Activated CD8-positive, alpha-beta memory T cell treated with anti-CD3 and anti-CD28 coated beads, Interleukin-2, amount 50 U/mL, for 24 hours (primary cell): ENCODE data around the gene PSPH.
A peak's percentile ranks its signal among the peaks of the same experiment; 100 is the strongest.
"Not testable (repeated sequence)": the region's sequence is repeated elsewhere in the genome, so short reads cannot be mapped to it uniquely, and the experiment has no call there.

Experiments
- DNase-seq: peaks from one replicate; pipeline ENCODE4 v3.0.0-alpha.2; 2020; ENCODE audit errors: extremely low read depth

Gene PSPH

DNA sequence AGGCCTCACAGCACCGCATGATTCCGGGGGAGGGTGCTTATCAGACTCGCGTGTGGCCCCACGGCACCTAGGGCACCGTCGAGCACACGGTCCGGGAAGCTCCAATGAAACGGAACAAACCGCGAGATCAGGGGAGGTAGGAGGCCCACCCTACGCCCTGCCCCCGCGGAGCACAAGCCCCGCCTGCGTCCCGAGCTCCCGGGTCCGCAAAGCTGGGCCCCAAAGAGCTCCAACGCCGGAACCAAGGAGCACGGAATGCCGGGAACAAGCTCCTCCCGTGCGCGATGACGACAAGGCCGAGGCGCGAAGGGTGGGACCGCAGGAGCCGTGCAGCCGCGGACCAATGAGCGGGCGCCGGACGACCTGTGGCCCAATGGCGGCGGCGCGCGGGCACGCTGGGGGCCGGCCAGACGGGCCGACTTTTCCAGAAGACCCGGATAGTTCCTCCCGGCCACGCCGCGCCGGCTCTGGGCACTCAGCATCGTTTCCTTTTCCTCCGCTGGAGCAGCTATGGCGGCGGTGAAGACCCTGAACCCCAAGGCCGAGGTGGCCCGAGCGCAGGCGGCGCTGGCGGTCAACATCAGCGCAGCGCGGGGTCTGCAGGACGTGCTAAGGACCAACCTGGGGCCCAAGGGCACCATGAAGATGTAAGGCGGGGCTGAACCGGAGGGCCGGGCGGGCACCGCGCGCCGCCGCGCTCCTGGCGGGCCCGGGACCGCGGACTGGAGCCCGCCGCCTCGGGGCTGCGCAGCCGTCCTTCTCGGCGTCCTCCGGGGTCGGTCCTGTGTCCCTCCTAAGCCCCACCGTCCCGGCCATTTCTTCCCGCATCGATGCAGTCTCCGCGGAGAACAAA is at the start of gene PSPH, which contains the start of gene CCT6A:
PSPH (minus strand) TSS at position 106 of the 853 bp plus-strand sequence. CDS start 30,232 bp downstream, outside the sequence.
CCT6A (plus strand) TSS at position 427 of the 853 bp plus-strand sequence; CDS start at position 511, 84 bp downstream.
- DNase-seq = peak; percentile 87

- DNase-seq = no peak
Observed at GRCh38 chr7:56099653-56100052, 48.4 kb upstream of the PSPH start.

- DNase-seq = not testable (repeated sequence)
Observed at GRCh38 chr7:56098187-56099008, 47.2 kb upstream of the PSPH start.

- no peak for DNase-seq
Observed at GRCh38 chr7:56097700-56098099, 46.5 kb upstream of the PSPH start.

GRCh38 chr7:56092789-56093531 is 41.7 kb upstream of the PSPH start, which contains the start of gene PHKG1:
Gene PHKG1 (minus strand): TSS chr7:56092952. CDS start chr7:56088941, 4,011 bp downstream.
- no peak for DNase-seq

- DNase-seq = not testable (repeated sequence)
Observed at GRCh38 chr7:56092388-56092787, 41.1 kb upstream of the PSPH start.

DNA sequence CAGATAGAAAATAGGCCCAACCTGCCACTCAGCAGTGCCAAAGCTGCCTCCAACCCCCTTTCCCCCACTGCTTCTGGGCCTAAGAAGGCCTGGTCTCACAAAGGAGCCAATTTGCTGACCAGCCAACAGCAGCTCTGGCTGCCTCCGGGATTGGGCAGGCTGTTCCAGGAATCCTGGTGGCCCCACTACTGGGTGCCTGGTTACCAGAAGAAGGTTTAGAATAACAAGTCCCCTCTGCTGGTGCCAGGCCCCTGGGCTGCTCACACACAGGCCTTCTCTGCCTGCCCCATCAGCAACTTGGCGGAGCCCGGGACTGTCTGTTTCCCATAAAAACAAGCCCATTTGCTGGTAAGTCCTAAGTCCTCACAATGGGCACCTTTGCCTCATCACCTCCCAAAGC is 40.3 kb upstream of the PSPH start:
- DNase-seq = no peak

GRCh38 chr7:56087445-56087844 is 36.2 kb upstream of the PSPH start:
- no peak for DNase-seq

DNA sequence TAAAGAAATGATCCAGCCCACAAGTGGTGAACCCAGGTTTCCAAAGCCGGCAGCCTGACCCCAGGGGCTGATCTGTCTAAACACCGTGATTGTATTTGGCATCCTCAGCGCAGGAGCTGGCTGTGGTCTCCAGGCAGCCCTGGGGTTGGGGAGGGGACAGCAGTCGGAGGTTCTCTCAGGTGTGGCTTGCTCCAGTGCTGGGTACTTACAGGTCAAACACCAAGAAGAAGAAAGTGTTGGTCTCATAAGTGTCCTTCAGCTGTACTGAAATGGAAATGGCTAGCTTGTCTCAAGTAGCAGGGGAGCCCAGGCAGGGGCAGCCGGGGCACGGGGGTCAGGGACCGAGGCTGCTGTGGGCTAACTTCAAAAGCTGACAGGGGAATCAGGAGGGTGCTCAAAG is 35.5 kb upstream of the PSPH start:
- no peak for DNase-seq

DNA sequence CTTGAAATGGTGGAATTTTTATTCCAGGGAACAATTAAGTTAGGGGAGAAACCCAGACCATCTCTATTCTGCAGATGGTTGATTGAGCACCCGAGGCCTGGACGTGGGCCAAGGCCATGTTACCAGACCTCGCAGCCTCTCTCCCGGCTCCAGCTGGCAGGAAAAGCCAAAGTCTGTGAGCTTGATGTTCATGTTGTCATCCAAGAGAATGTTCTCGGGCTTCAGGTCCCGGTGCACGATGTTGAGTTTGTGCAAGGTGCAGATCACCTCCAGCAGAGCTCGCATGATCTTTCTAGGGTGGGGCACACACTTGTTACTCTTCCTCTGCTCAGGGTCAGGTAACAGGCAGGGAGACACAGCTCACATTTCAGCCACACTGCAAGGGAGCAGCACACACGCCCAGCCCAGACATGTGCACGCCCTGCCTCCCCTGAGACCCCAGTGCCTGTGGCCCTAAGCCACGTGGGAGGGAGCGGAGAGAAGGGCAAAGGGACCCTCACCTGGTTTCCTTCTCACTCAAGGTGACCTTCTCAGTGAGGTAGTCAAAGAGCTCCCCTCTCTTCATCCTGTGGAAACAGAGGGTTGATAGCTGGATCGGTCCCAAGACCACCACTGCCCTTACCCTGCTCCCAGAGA is 32.0 kb upstream of the PSPH start:
- no peak for DNase-seq

DNA sequence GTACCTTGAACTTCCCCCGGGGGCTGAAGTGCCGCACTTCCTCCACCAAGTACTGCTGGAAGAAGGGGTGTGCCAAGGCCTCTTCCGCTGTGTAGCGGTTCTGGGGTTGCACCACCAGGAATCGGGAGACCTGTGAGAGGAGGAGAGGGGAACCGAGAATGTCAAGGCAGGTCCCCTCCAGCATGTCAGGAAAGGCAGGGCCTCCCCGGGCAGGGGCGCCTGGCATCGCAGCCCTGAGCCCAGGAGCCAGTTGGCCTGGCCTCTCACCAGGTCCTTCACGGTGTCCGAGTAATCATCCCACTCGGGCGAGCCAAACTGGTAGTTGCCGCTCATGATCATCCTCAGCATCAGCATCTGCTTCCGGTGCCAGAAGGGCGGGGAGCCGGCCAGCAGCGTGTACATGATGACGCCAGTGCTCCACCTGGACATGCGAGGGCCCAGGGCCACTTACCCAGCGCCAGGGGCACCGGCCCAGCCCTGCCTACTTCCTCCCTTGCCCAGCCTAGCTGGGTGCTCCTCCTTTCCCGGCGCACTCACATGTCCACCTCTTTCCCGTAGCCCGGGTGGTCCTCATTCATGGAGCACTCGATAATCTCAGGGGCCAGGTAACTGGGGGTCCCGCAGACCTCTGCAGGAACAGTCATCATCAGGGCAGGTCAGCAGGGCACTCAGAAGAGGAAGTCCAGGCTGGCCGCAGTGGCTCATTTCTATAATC is 30.5 kb upstream of the PSPH start:
- no peak for DNase-seq

- not testable (repeated sequence) for DNase-seq
Observed at GRCh38 chr7:56080726-56081435, 29.6 kb upstream of the PSPH start.

GRCh38 chr7:56079450-56080185 is 28.4 kb upstream of the PSPH start:
- DNase-seq = no peak

GRCh38 chr7:56078196-56078595 is 27.0 kb upstream of the PSPH start:
- DNase-seq = no peak

GRCh38 chr7:56077681-56078080 is 26.4 kb upstream of the PSPH start:
- DNase-seq = no peak

- no peak for DNase-seq
Observed at GRCh38 chr7:56074371-56074791, 23.1 kb upstream of the PSPH start.

- not testable (repeated sequence) for DNase-seq
Observed at GRCh38 chr7:56066376-56066775, 15.1 kb upstream of the PSPH start.

DNA sequence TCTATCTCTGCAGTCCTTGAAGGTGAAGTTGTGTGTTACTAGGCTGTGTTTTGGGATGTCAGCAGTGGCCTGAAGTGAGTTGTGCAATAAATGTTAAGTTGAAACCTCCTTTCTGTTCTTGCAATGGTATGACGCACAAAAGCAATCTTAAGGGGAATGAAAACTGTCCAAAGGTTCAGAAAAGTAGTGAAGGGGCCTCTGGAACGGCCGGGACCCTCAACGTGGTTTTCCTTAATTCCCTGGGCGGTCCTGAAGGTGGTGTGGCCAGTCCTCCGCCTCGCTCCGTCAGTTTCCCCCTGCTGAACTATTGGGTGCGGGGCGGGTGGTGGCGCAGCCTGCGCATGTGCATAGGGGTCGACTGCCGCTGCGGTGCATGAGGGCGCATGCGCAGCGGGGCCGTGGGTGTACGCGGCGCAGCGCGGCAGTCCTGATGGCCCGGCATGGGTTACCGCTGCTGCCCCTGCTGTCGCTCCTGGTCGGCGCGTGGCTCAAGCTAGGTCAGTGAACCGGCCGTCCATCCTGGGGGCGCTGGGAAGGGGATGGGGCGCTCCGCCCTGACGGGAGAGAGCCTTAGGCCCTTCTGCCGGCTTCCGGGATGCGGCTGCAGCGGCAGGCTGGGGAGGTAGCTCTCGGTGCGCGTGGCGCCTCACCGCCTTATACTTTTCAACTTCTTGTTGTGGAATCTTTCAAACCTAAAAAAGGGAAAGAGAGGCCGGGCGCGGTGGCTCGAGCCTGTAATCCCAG is 12.8 kb upstream of the PSPH start, which contains the start of gene SUMF2:
SUMF2 (plus strand) TSS at position 405 of the 744 bp plus-strand sequence; CDS start at position 431, 26 bp downstream.
- DNase-seq = peak; percentile 73
